ENCODE measurements around the gene PCDH12. TPM values are rescaled to one million over a fixed set of nuclear protein-coding genes. Genes with fewer than 3 reads are reported as not detected.

PCDH12 gene
- polyA plus RNA-seq, 1 of the 3 experiments (the other 2 are of a cell fraction) = 0.02 TPM

Other genes with a start within 250 kb of the PCDH12 start
- 0.08 and 0.10 TPM in 2 replicates for gene PCDH1, start 79.8 kb downstream of the PCDH12 start, polyA plus RNA-seq (2012; rRNA removed)
- gene DELE1, start 34.3 kb downstream of the PCDH12 start, polyA plus RNA-seq (2012; rRNA removed) = 60.3 and 78.8 TPM in 2 replicates
- gene RNF14, start 10.9 kb upstream of the PCDH12 start, polyA plus RNA-seq (2012; rRNA removed) = 24.5 and 26.3 TPM in 2 replicates
- 23.9 and 27.4 TPM in 2 replicates for gene GNPDA1, start 54.8 kb upstream of the PCDH12 start, polyA plus RNA-seq (2012; rRNA removed)
- 25.5 and 40.0 TPM in 2 replicates for gene NDFIP1, start 150.6 kb upstream of the PCDH12 start, polyA plus RNA-seq (2012; rRNA removed)

Measured in SK-N-SH (cell line).